ENCODE measurements around the gene MYO10.

- TF ChIP-seq EP300 (IDR thresholded peaks at IDR 0.05) (no peak), POLR2A (IDR thresholded peaks at IDR 0.05) (no peak), CTCF (IDR thresholded peaks at IDR 0.05) (no peak)
Measured at GRCh38 chr5:16853518-16853917, 82.6 kb downstream of the MYO10 start.

All from tibial nerve (tissue), 4 donors.